GM12878 (cell line): ENCODE data around the gene NDEL1. TPM values are rescaled to one million over a fixed set of nuclear protein-coding genes. Genes with fewer than 3 reads are reported as not detected.

Source experiments
- ATAC-seq: fragments of 200-7000 bp; cut with Tn5 transposase; 3 replicates; pipeline ENCODE4 v1.9.1; 2020; ENCODE audit warnings: mild to moderate bottlenecking, moderate library complexity
- BruUV-seq: library from RNA; stranded (reverse); fragments of 400-500 nt; replicated peaks from 2 replicates; lab custom pipeline; 2021; lab: Mats Ljungman, UMichigan
- CTCF ChIA-PET: fragments of 300-600 bp; sonication (Branson Sonifier 250); formaldehyde crosslinking; extraction: SDS; loops from one replicate; lab custom pipeline; 2021; ENCODE audit warnings: inconsistent platforms; lab: Yijun Ruan, JAX
- POLR2A ChIA-PET: fragments of 350-600 bp; formaldehyde crosslinking; extraction: SDS; loops from one replicate; lab custom pipeline; 2021; ENCODE audit warnings: inconsistent platforms; lab: Charles Lee
- RAD21 ChIA-PET: fragments of 300-600 bp; sonication (Branson Sonifier 250); formaldehyde crosslinking; loops from one replicate; lab custom pipeline; 2023; ENCODE audit warnings: antibody characterized with exemption; ENCODE audit not compliant: unreplicated experiment; lab: Charles Lee
- SMC1A ChIA-PET: fragments of 300-600 bp; sonication (Branson Sonifier 250); formaldehyde crosslinking; loops from one replicate; lab custom pipeline; 2023; ENCODE audit not compliant: unreplicated experiment, uncharacterized antibody; lab: Charles Lee
- DNase-seq: peaks from one replicate; pipeline ENCODE4 v3.0.0-alpha.2; 2011; ENCODE audit warnings: low read depth, low spot score
- FAIRE-seq: peaks from 3 replicates; lab custom pipeline; 2011; peaks lifted over from hg19 to GRCh38; lab: Jason Lieb, UNC
- H2AFZ ChIP-seq: 2 replicates; pipeline ENCODE4 v1.6.0; 2011; ENCODE audit warnings: low read depth, low read length, control low read depth; ENCODE audit not compliant: control insufficient read depth
- H3K27ac ChIP-seq: 2 replicates; pipeline ENCODE4 v1.5.1; 2011; ENCODE audit warnings: control low read depth; ENCODE audit not compliant: control insufficient read depth, insufficient read depth
- H3K27me3 ChIP-seq, 2 experiments: replicated peaks in 1 of 2; 2 replicates each; pipeline versions ENCODE4 v1.6.0 to v1.6.1; 2011; ENCODE audit warnings: low read length in 1 of 2; ENCODE audit not compliant: control insufficient read depth in 2 of 2, insufficient read depth in 2 of 2
- H3K36me3 ChIP-seq, 2 experiments: 2 replicates each; pipeline ENCODE4 v1.5.1; 2011; ENCODE audit warnings: low read length in 1 of 2; ENCODE audit not compliant: control insufficient read depth in 2 of 2, insufficient read depth in 2 of 2
- H3K4me1 ChIP-seq: 2 replicates; pipeline ENCODE4 v1.6.1; 2011; ENCODE audit warnings: mild to moderate bottlenecking, low read length, moderate library complexity, mixed read lengths; ENCODE audit not compliant: control insufficient read depth, insufficient read depth
- H3K4me2 ChIP-seq: 2 replicates; pipeline ENCODE4 v1.6.0; 2011; ENCODE audit warnings: control low read depth; ENCODE audit not compliant: control insufficient read depth, insufficient read depth
- H3K4me3 ChIP-seq: fragments of 200-600 bp; sonication (generic); 2 replicates; pipeline ENCODE4 v1.5.1; 2016
- H3K79me2 ChIP-seq: 2 replicates; pipeline ENCODE4 v1.6.0; 2011; ENCODE audit warnings: low read length; ENCODE audit not compliant: control insufficient read depth, insufficient read depth
- H3K9ac ChIP-seq: 2 replicates; pipeline ENCODE4 v1.8.0; 2011; ENCODE audit warnings: low read length, control low read depth, mixed read lengths; ENCODE audit not compliant: control insufficient read depth, insufficient read depth
- H3K9me3 ChIP-seq: replicated peaks from 3 replicates; pipeline ENCODE4 v1.5.1; 2011; ENCODE audit warnings: mild to moderate bottlenecking, low read length; ENCODE audit not compliant: control insufficient read depth, insufficient read depth
- H4K20me1 ChIP-seq: 2 replicates; pipeline ENCODE4 v1.6.0; 2011; ENCODE audit not compliant: control insufficient read depth, insufficient read depth
- ASH2L ChIP-seq: fragments of 300-600, 200-600 bp; sonication (generic); IDR thresholded peaks from 2 replicates; pipeline ENCODE4 v1.6.1; 2017; ENCODE audit warnings: low read depth, mild to moderate bottlenecking, borderline replicate concordance
- CBX3 ChIP-seq: fragments of 200-600 bp; sonication (generic); IDR thresholded peaks from 2 replicates; pipeline ENCODE4 v1.6.1; 2016; ENCODE audit warnings: low read depth, borderline replicate concordance
- CREM ChIP-seq: IDR thresholded peaks from 2 replicates; pipeline ENCODE4 v1.6.1; 2014; ENCODE audit warnings: antibody characterized with exemption, low read depth
- HDAC2 ChIP-seq: fragments of 200-600 bp; sonication (generic); IDR thresholded peaks from 2 replicates; pipeline ENCODE4 v1.6.1; 2017
- JUNB ChIP-seq: IDR thresholded peaks from 2 replicates; pipeline ENCODE4 v1.6.1; 2016; ENCODE audit warnings: antibody characterized with exemption, mild to moderate bottlenecking
- JUND ChIP-seq: IDR thresholded peaks from 2 replicates; pipeline ENCODE4 v1.6.1; 2012; ENCODE audit warnings: low read depth, mild to moderate bottlenecking, low read length, improper control_type of control experiment, moderate library complexity
- PAX5 ChIP-seq: IDR thresholded peaks from 2 replicates; pipeline ENCODE4 v1.6.1; 2011; ENCODE audit warnings: low read depth, low read length, borderline replicate concordance
- RELB ChIP-seq: fragments of 450-650 bp; IDR thresholded peaks from 2 replicates; pipeline ENCODE4 v1.6.1; 2017; ENCODE audit warnings: low read depth, mild to moderate bottlenecking, moderate library complexity
- TCF7 ChIP-seq: IDR thresholded peaks from 2 replicates; pipeline ENCODE4 v1.6.1; 2014; ENCODE audit warnings: antibody characterized with exemption, borderline replicate concordance
- WGBS: methylation state at CpG from one replicate; pipeline ENCODE4 v1.1.6; 2016; ENCODE audit warnings: low lambda C conversion rate; ENCODE audit not compliant: insufficient replicate concordance, insufficient coverage; ENCODE audit errors: missing lambda C conversion rate; 5-methylcytosine and 5-hydroxymethylcytosine counted together
- in situ Hi-C: fragments of 300-500 bp; cut with MboI; formaldehyde crosslinking; loops from 9 replicates; pipeline ENCODE4 v1.14.3; 2018; ENCODE audit warnings: mixed read lengths
- intact Hi-C: fragments of 100-400 bp; cut with micrococcal nuclease; formaldehyde crosslinking; loops from one replicate; pipeline ENCODE4 v1.14.2; 2022; ENCODE audit not compliant: unreplicated experiment
- polyA plus RNA-seq, 11 experiments: library from polyadenylated mRNA; depleted of rRNA in 4 of 11; unstranded in 6 of 11; stranded (reverse) in 5 of 11; fragments of >200 nt; fragmentation: Nextera tagmentation in 4 of 11; fragmentation: Illumina TruSeq in 1 of 11; extraction: Ambion mirVana in 4 of 11; extraction: Trizol in 1 of 11; gene quantifications; 1 replicate in 1 of 11; 2 replicates in 10 of 11; pipeline versions ENCODE4 v1.2.1 to v1.2.3, GENCODE V29; 2011 to 2016; ENCODE audit warnings: inconsistent platforms in 2 of 11, missing spikeins in 2 of 11, low read depth in 1 of 11
- total RNA-seq, 4 experiments: library from RNA; depleted of rRNA in 3 of 4; stranded (reverse); fragments of >200 nt in 3 of 4; fragmentation: Illumina TruSeq in 1 of 4; extraction: Trizol in 1 of 4; gene quantifications; 2 replicates each; pipeline versions ENCODE4 v1.2.1 to v1.2.3, GENCODE V29; 2013 to 2021
- TF ChIP-seq, protein P1 (sequence below): IDR thresholded peaks from 2 replicates; pipeline ENCODE4 v1.6.1; 2012; ENCODE audit warnings: low read length, inconsistent platforms
- TF ChIP-seq, protein P2 (sequence below): fragments of 450-650 bp; formaldehyde crosslinking; IDR thresholded peaks from 2 replicates; pipeline ENCODE4 v1.4.0; 2022; ENCODE audit warnings: mild to moderate bottlenecking, moderate library complexity

NDEL1 gene
- total and polyA plus RNA-seq, 10 of the 15 experiments (the other 5 are each of a cell fraction or from before 2014, with no cell fraction given), result 0.72 to 41.5 (median 29.9) TPM

DNA sequence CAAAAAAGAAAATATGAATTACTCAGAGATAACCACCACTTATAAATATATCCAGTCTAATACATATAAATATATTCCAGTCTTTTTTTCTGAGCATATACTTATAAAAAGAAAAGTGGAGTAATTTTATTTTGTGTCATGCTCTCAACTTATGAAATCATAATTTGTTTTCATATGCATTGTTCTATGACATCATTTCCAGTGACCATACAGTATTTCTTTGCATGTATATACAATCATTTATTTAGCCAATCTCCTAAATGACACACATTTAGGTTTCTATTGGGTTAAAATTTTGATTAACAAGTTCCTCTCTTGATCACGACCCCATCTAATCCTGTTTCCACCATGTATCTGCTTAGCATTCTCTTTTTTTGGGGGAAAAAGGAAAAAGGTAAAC lies 16.4 kb upstream of the NDEL1 start:
- ChIA-PET RAD21 (no interaction called here), CTCF (interaction anchor here (0.8 kb wide), 1 partner anchor 10 kb away, joined by 3 read pairs; no protein-coding TSS in a partner anchor), SMC1A (no interaction called here), POLR2A (no interaction called here)
- no peak overlapping the region for H2AFZ ChIP-seq
- no peaks in the 10 kb centered on the region for H3K36me3 ChIP-seq
- no peak overlapping the region for H3K27ac ChIP-seq
- intact Hi-C loops (loop anchor here (10.0 kb wide), 1 partner anchor 475 kb away; no protein-coding TSS in a partner anchor), in situ Hi-C loops (loop anchor here (10.0 kb wide), 1 partner anchor 595 kb away; no protein-coding TSS in a partner anchor)
- H3K27me3 ChIP-seq, result peaks cover 2 to 3% of the 10 kb centered on the region in 2 experiments; a peak in 3 of 4 replicates
- no peak overlapping the region for H3K9ac ChIP-seq
- FAIRE-seq (no peak), ATAC-seq (no peak), DNase-seq (no peak)
- H3K9me3 ChIP-seq, result no peaks in the 10 kb centered on the region
- H3K4me2 ChIP-seq, result no peak overlapping the region
- no TSS peak for BruUV-seq
- H4K20me1 ChIP-seq, result no peaks in the 10 kb centered on the region
- WGBS, result 0% methylated on average over 1 of the region's 1 CpG
- no peaks in the 10 kb centered on the region for H3K79me2 ChIP-seq
- no peaks in the 10 kb centered on the region for H3K4me1 ChIP-seq
- TF ChIP-seq TCF7 (no peak), JUNB (no peak), CREM (no peak), JUND (no peak), PAX5 (no peak), CBX3 (no peak), HDAC2 (no peak), RELB (no peak), ASH2L (no peak)
- TF ChIP-seq, protein P1, sequence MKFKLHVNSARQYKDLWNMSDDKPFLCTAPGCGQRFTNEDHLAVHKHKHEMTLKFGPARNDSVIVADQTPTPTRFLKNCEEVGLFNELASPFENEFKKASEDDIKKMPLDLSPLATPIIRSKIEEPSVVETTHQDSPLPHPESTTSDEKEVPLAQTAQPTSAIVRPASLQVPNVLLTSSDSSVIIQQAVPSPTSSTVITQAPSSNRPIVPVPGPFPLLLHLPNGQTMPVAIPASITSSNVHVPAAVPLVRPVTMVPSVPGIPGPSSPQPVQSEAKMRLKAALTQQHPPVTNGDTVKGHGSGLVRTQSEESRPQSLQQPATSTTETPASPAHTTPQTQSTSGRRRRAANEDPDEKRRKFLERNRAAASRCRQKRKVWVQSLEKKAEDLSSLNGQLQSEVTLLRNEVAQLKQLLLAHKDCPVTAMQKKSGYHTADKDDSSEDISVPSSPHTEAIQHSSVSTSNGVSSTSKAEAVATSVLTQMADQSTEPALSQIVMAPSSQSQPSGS, result no peak
- TF ChIP-seq, protein P2, sequence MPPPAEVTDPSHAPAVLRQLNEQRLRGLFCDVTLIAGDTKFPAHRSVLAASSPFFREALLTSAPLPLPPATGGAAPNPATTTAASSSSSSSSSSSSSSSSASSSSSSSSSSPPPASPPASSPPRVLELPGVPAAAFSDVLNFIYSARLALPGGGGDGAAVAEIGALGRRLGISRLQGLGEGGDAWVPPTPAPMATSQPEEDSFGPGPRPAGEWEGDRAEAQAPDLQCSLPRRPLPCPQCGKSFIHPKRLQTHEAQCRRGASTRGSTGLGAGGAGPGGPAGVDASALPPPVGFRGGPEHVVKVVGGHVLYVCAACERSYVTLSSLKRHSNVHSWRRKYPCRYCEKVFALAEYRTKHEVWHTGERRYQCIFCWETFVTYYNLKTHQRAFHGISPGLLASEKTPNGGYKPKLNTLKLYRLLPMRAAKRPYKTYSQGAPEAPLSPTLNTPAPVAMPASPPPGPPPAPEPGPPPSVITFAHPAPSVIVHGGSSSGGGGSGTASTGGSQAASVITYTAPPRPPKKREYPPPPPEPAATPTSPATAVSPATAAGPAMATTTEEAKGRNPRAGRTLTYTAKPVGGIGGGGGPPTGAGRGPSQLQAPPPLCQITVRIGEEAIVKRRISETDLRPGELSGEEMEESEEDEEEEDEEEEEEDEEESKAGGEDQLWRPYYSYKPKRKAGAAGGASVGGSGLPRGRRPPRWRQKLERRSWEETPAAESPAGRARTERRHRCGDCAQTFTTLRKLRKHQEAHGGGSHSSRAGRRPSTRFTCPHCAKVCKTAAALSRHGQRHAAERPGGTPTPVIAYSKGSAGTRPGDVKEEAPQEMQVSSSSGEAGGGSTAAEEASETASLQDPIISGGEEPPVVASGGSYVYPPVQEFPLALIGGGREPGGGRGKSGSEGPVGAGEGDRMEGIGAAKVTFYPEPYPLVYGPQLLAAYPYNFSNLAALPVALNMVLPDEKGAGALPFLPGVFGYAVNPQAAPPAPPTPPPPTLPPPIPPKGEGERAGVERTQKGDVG (CRISPR knock-in tag), result no peak
- H3K4me3 ChIP-seq, result no peak overlapping the region
